ENCODE data around the gene RGS6.

RGS6 gene

GRCh38 chr14:72608391-72609204, 676.4 kb downstream of the RGS6 start:
- no peak for DNase-seq (ENCODE audit: low read depth in 2 of 2)

- DNase-seq (ENCODE audit: low read depth in 2 of 2), result no peak
These were observed 677.1 kb downstream of the RGS6 start for GRCh38 chr14:72609205-72609916.

GRCh38 chr14:72610096-72610830, 678.0 kb downstream of the RGS6 start:
- DNase-seq (ENCODE audit: low read depth in 2 of 2), result no peak

GRCh38 chr14:72610831-72611200, 678.6 kb downstream of the RGS6 start:
- DNase-seq (ENCODE audit: low read depth in 2 of 2), result no peak

- no peak for DNase-seq (ENCODE audit: low read depth in 2 of 2)
These were observed 679.3 kb downstream of the RGS6 start for GRCh38 chr14:72611506-72611905.

GRCh38 chr14:72612041-72612440, 679.8 kb downstream of the RGS6 start:
- no peak for DNase-seq (ENCODE audit: low read depth in 2 of 2)

GRCh38 chr14:72613231-72613974, 681.2 kb downstream of the RGS6 start:
- DNase-seq (ENCODE audit: low read depth in 2 of 2), result no peak

GRCh38 chr14:72613975-72614319, 681.7 kb downstream of the RGS6 start:
- no peak for DNase-seq (ENCODE audit: low read depth in 2 of 2)

GRCh38 chr14:72614365-72614764, 682.1 kb downstream of the RGS6 start:
- no peak for DNase-seq (ENCODE audit: low read depth in 2 of 2)

- no peak for DNase-seq (ENCODE audit: low read depth in 2 of 2)
These were observed 682.7 kb downstream of the RGS6 start for GRCh38 chr14:72614891-72615415.

- no peak for DNase-seq (ENCODE audit: low read depth in 2 of 2)
These were observed 683.4 kb downstream of the RGS6 start for GRCh38 chr14:72615451-72616121.
